GM23338 (cell line): ENCODE data around the gene APPL2. TPM values are rescaled to one million over a fixed set of nuclear protein-coding genes. Genes with fewer than 3 reads are reported as not detected.

Experiments used
- ATAC-seq: fragments of 200-7000 bp; cut with Tn5 transposase; 3 replicates; pipeline ENCODE4 v1.9.1; 2020
- DNase-seq: peaks from one replicate; pipeline ENCODE4 v3.0.0-alpha.2; 2015; ENCODE audit warnings: low spot score
- H2AFZ ChIP-seq: fragments of 200-600 bp; sonication (generic); 2 replicates; pipeline ENCODE4 v1.8.0; 2016; ENCODE audit warnings: antibody characterized with exemption, mild to moderate bottlenecking, moderate library complexity
- H3F3A ChIP-seq: fragments of 200-600 bp; sonication (generic); replicated peaks from 2 replicates; pipeline ENCODE4 v1.8.0; 2017; ENCODE audit warnings: antibody characterized with exemption, mixed run types, low read depth
- H3K27ac ChIP-seq: fragments of 200-600 bp; sonication (generic); 2 replicates; pipeline ENCODE4 v1.6.1; 2016; ENCODE audit warnings: low read depth
- H3K27me3 ChIP-seq: fragments of 200-600 bp; sonication (generic); 2 replicates; pipeline ENCODE4 v1.8.0; 2016; ENCODE audit warnings: mild to moderate bottlenecking, mixed run types, moderate library complexity; ENCODE audit not compliant: insufficient read depth
- H3K36me3 ChIP-seq: fragments of 200-600 bp; sonication (generic); 2 replicates; pipeline ENCODE4 v1.8.0; 2016; ENCODE audit warnings: mild to moderate bottlenecking; ENCODE audit not compliant: insufficient read depth
- H3K4me1 ChIP-seq: fragments of 200-600 bp; sonication (generic); 2 replicates; pipeline ENCODE4 v1.8.0; 2016; ENCODE audit warnings: mild to moderate bottlenecking, moderate library complexity; ENCODE audit not compliant: insufficient read depth
- H3K4me2 ChIP-seq: fragments of 200-600 bp; sonication (generic); 2 replicates; pipeline ENCODE4 v1.7.1; 2017; ENCODE audit warnings: mixed run types
- H3K4me3 ChIP-seq: fragments of 200-600 bp; sonication (generic); 2 replicates; pipeline ENCODE4 v1.6.1; 2016; ENCODE audit warnings: mixed run types
- H3K79me2 ChIP-seq: fragments of 200-600 bp; sonication (generic); replicated peaks from 2 replicates; pipeline ENCODE4 v1.8.0; 2017; ENCODE audit warnings: mild to moderate bottlenecking; ENCODE audit not compliant: insufficient read depth
- H3K9me2 ChIP-seq: fragments of 200-600 bp; sonication (generic); 2 replicates; pipeline ENCODE4 v1.8.0; 2017; ENCODE audit not compliant: insufficient read depth
- H4K20me1 ChIP-seq: fragments of 200-600 bp; sonication (generic); replicated peaks from 2 replicates; pipeline ENCODE4 v1.8.0; 2017; ENCODE audit warnings: mild to moderate bottlenecking; ENCODE audit not compliant: insufficient read depth
- H3K27ac Mint-ChIP-seq: 2 replicates; pipeline ENCODE4 v1.8.0; 2020; ENCODE audit warnings: inconsistent platforms, mild to moderate bottlenecking, moderate library complexity, mixed read lengths
- H3K27me3 Mint-ChIP-seq: 3 replicates; pipeline ENCODE4 v1.8.0; 2022; ENCODE audit warnings: low read depth, mild to moderate bottlenecking, moderate library complexity, mixed read lengths, inconsistent platforms; ENCODE audit not compliant: insufficient read depth, poor library complexity
- H3K36me3 Mint-ChIP-seq: 3 replicates; pipeline ENCODE4 v1.8.0; 2021; ENCODE audit warnings: low read depth, mild to moderate bottlenecking, inconsistent platforms, moderate library complexity, mixed read lengths
- H3K4me1 Mint-ChIP-seq: 3 replicates; pipeline ENCODE4 v1.8.0; 2020; ENCODE audit warnings: mild to moderate bottlenecking, inconsistent platforms, mixed read lengths
- H3K4me3 Mint-ChIP-seq: 3 replicates; pipeline ENCODE4 v1.8.0; 2021; ENCODE audit warnings: moderate library complexity, mild to moderate bottlenecking, inconsistent platforms, mixed read lengths
- H3K9me3 Mint-ChIP-seq: 3 replicates; pipeline ENCODE4 v1.8.0; 2020; ENCODE audit warnings: moderate library complexity, mild to moderate bottlenecking, inconsistent platforms, mixed read lengths
- CREB1 ChIP-seq: fragments of 250-450 bp; sonication (Bioruptor Pico); IDR thresholded peaks from 2 replicates; pipeline ENCODE4 v1.5.0; 2020; ENCODE audit warnings: low read depth, mild to moderate bottlenecking, moderate library complexity
- EZH2phosphoT487 ChIP-seq: fragments of 200-600 bp; sonication (generic); IDR thresholded peaks from one replicate; pipeline ENCODE4 v1.8.1; 2018; ENCODE audit warnings: antibody characterized with exemption; ENCODE audit not compliant: unreplicated experiment
- POLR2AphosphoS5 ChIP-seq: IDR thresholded peaks from 2 replicates; pipeline ENCODE4 v1.6.1; 2016; ENCODE audit warnings: antibody characterized with exemption, low read depth
- ZNF114 ChIP-seq: fragments of 250-450 bp; sonication (Bioruptor Pico); IDR thresholded peaks from 2 replicates; pipeline ENCODE4 v1.5.0; 2020; ENCODE audit warnings: mild to moderate bottlenecking, moderate library complexity
- ZNF331 ChIP-seq: fragments of 250-450 bp; sonication (Bioruptor Pico); IDR thresholded peaks from 2 replicates; pipeline ENCODE4 v1.5.0; 2020; ENCODE audit warnings: low read depth, mild to moderate bottlenecking, moderate library complexity
- polyA plus RNA-seq: library from polyadenylated mRNA; unstranded; fragments of >200 nt; fragmentation: Nextera tagmentation; extraction: Ambion mirVana; gene quantifications from 2 replicates; pipeline ENCODE4 v1.2.1, GENCODE V29; 2016
- total RNA-seq: library from RNA; depleted of rRNA; stranded (reverse); fragments of >200 nt; shearing (Covaris generic); gene quantifications from 2 replicates; pipeline ENCODE4 v1.2.3, GENCODE V29; 2014
- TF ChIP-seq, protein P1 (sequence below): IDR thresholded peaks from one replicate; pipeline ENCODE4 v1.6.1; 2018; ENCODE audit warnings: antibody characterized with exemption; ENCODE audit not compliant: unreplicated experiment
- TF ChIP-seq, protein P2 (sequence below), 2 experiments: fragments of 200-600 bp in 1 of 2; sonication (generic) in 1 of 2; conservative IDR thresholded peaks; 2 replicates each; pipeline versions ENCODE4 v1.5.1 to v1.6.1; 2016 to 2017; ENCODE audit warnings: antibody characterized with exemption in 2 of 2, low read depth in 2 of 2, mild to moderate bottlenecking in 2 of 2, moderate library complexity in 1 of 2
- TF ChIP-seq, protein P3 (sequence below): IDR thresholded peaks from 2 replicates; pipeline ENCODE4 v1.6.1; 2016; ENCODE audit warnings: antibody characterized with exemption

APPL2 gene
- total and polyA plus RNA-seq, 2 experiments from 2014 or later, result 9.3 to 17.4 TPM

DNA sequence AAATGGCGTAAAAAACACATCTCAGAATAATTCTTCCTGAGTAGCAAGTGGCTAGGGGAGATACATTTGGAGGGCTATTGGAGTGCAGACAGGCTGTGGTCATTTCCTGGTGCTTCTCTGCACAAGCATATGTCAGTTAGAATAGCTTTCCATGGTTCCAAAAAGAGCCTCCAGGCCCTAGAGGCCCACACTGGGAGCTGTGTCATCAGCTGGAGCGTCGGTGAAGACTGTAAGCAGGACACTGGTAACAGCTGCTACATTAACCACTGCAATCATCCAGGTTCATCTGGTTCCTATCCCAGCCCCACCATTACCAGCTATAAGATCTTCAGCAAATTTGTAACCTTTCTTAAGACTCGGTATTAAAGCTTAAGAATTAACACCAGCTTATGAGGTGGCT, 31.7 kb upstream of the APPL2 start:
- Histone ChIP-seq H3F3A (no peaks in the 10 kb centered on the region), H3K79me2 (no peaks in the 10 kb centered on the region), H3K4me3 (no peak overlapping the region), H3K27me3 (no peaks in the 10 kb centered on the region), H3K36me3 (no peaks in the 10 kb centered on the region), H3K27ac (no peak overlapping the region), H3K4me1 (no peaks in the 10 kb centered on the region), H4K20me1 (no peaks in the 10 kb centered on the region), H3K4me2 (no peak overlapping the region), H3K9me2 (no peaks in the 10 kb centered on the region), H2AFZ (no peak overlapping the region)
- Mint-ChIP-seq H3K4me3 (no peak overlapping the region), H3K27ac (no peak overlapping the region), H3K27me3 (no peaks in the 10 kb centered on the region), H3K4me1 (no peaks in the 10 kb centered on the region), H3K9me3 (no peaks in the 10 kb centered on the region), H3K36me3 (no peaks in the 10 kb centered on the region)
- TF ChIP-seq, protein P1, sequence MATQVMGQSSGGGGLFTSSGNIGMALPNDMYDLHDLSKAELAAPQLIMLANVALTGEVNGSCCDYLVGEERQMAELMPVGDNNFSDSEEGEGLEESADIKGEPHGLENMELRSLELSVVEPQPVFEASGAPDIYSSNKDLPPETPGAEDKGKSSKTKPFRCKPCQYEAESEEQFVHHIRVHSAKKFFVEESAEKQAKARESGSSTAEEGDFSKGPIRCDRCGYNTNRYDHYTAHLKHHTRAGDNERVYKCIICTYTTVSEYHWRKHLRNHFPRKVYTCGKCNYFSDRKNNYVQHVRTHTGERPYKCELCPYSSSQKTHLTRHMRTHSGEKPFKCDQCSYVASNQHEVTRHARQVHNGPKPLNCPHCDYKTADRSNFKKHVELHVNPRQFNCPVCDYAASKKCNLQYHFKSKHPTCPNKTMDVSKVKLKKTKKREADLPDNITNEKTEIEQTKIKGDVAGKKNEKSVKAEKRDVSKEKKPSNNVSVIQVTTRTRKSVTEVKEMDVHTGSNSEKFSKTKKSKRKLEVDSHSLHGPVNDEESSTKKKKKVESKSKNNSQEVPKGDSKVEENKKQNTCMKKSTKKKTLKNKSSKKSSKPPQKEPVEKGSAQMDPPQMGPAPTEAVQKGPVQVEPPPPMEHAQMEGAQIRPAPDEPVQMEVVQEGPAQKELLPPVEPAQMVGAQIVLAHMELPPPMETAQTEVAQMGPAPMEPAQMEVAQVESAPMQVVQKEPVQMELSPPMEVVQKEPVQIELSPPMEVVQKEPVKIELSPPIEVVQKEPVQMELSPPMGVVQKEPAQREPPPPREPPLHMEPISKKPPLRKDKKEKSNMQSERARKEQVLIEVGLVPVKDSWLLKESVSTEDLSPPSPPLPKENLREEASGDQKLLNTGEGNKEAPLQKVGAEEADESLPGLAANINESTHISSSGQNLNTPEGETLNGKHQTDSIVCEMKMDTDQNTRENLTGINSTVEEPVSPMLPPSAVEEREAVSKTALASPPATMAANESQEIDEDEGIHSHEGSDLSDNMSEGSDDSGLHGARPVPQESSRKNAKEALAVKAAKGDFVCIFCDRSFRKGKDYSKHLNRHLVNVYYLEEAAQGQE, result no peak
- no peak for TF ChIP-seq POLR2AphosphoS5
- TF ChIP-seq, protein P2, sequence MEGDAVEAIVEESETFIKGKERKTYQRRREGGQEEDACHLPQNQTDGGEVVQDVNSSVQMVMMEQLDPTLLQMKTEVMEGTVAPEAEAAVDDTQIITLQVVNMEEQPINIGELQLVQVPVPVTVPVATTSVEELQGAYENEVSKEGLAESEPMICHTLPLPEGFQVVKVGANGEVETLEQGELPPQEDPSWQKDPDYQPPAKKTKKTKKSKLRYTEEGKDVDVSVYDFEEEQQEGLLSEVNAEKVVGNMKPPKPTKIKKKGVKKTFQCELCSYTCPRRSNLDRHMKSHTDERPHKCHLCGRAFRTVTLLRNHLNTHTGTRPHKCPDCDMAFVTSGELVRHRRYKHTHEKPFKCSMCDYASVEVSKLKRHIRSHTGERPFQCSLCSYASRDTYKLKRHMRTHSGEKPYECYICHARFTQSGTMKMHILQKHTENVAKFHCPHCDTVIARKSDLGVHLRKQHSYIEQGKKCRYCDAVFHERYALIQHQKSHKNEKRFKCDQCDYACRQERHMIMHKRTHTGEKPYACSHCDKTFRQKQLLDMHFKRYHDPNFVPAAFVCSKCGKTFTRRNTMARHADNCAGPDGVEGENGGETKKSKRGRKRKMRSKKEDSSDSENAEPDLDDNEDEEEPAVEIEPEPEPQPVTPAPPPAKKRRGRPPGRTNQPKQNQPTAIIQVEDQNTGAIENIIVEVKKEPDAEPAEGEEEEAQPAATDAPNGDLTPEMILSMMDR (conservative IDR thresholded peaks at IDR 0.05; ENCODE audit: low read depth in 2 of 2), result no peak
- no peak for TF ChIP-seq ZNF114
- TF ChIP-seq EZH2phosphoT487, result no peak
- DNase-seq (no peak), ATAC-seq (no peak)

DNA sequence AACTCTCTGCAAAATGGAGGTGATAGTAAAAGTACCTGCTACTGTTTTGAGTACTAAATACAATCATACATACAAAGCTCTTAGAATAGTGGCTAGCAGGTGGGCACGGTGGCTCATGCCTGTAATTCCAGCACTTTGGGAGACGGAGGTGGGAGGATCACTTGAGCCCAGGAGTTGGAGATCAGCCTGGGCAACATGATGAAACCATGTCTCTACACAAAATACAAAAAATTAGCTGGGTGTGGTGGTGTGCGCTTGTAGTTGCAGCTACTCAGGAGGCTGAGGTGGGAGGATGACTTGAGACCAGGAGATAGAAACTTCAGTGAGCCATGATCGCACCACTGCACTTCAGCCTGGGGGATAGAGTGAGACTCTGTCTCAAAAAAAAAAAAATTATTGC, 28.8 kb upstream of the APPL2 start:
- DNase-seq (no peak), ATAC-seq (no peak)
- H3K36me3 ChIP-seq, result no peaks in the 10 kb centered on the region
- no peak overlapping the region for H2AFZ ChIP-seq
- no peaks in the 10 kb centered on the region for H3F3A ChIP-seq
- H3K27me3 Mint-ChIP-seq, result peaks cover 3% of the 10 kb centered on the region
- no peaks in the 10 kb centered on the region for H3K79me2 ChIP-seq
- H3K4me1 Mint-ChIP-seq, result no peaks in the 10 kb centered on the region
- H3K9me3 Mint-ChIP-seq, result no peaks in the 10 kb centered on the region
- H3K27ac Mint-ChIP-seq, result no peak overlapping the region
- H3K4me3 Mint-ChIP-seq, result no peak overlapping the region
- no peaks in the 10 kb centered on the region for H3K9me2 ChIP-seq
- no peak overlapping the region for H3K27ac ChIP-seq
- no peaks in the 10 kb centered on the region for H4K20me1 ChIP-seq
- H3K4me2 ChIP-seq, result no peak overlapping the region
- no peaks in the 10 kb centered on the region for H3K36me3 Mint-ChIP-seq
- H3K27me3 ChIP-seq, result no peaks in the 10 kb centered on the region
- H3K4me1 ChIP-seq, result no peaks in the 10 kb centered on the region
- no peak overlapping the region for H3K4me3 ChIP-seq
- TF ChIP-seq EZH2phosphoT487, result no peak
- TF ChIP-seq, protein P3, sequence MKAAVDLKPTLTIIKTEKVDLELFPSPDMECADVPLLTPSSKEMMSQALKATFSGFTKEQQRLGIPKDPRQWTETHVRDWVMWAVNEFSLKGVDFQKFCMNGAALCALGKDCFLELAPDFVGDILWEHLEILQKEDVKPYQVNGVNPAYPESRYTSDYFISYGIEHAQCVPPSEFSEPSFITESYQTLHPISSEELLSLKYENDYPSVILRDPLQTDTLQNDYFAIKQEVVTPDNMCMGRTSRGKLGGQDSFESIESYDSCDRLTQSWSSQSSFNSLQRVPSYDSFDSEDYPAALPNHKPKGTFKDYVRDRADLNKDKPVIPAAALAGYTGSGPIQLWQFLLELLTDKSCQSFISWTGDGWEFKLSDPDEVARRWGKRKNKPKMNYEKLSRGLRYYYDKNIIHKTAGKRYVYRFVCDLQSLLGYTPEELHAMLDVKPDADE, result no peak
- TF ChIP-seq ZNF331 (CRISPR knock-in tag), result no peak
- TF ChIP-seq, protein P2 (conservative IDR thresholded peaks at IDR 0.05; ENCODE audit: low read depth in 2 of 2), result no peak
- no peak for TF ChIP-seq POLR2AphosphoS5
- TF ChIP-seq CREB1 (CRISPR knock-in tag), result no peak
